Retina (tissue), 1 donor: ENCODE measurements around the gene ANKFY1.
A peak's percentile ranks its signal among the peaks of the same experiment; 100 is the strongest.
"Not testable (repeated sequence)": the region's sequence is repeated elsewhere in the genome, so short reads cannot be mapped to it uniquely, and the experiment has no call there.

Source experiments
- DNase-seq: peaks from one replicate; pipeline ENCODE4 v3.0.0-alpha.2; 2016

The ANKFY1 gene

GRCh38 chr17:4209611-4210010 lies 54.2 kb downstream of the ANKFY1 start:
- no peak for DNase-seq

- no peak for DNase-seq
These were observed 55.5 kb downstream of the ANKFY1 start for GRCh38 chr17:4208238-4208637.

DNA sequence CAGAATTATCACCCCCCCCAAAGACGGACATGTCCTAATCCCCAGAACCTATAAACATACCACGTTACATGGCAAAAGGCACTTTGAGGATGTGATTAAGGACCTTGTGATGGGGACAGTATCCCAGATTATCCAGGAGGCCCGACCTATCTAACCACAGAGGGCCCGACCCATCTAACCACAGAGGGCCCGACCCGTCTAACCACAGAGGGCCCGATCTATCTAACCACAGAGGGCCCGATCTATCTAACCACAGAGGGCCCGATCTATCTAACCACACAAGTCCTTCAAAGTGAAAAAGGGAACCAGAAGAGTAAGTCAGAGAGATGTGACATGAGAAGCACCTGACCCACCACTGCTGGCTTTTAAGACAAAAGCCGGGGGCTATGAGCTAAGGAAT lies 56.8 kb downstream of the ANKFY1 start:
- no peak for DNase-seq

DNA sequence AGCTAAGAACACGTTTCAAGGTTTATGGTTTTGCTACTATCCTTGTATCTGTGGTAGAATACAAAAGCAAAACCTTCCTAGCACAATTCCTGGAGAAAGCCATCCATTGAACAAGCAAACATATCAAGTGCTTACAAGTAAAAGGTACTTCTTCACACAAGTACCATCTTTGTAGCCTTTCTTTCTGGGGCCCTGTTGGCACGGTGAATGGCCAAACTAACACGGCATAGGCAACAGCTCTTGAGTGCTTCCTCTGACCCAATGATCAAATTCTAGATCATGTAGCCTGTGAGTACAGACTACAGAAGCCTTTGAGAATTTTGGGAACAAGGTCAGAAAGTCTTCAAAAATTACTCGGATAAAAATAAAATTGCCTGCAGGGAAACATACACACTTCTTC lies 57.9 kb downstream of the ANKFY1 start:
- DNase-seq, result no peak

DNA sequence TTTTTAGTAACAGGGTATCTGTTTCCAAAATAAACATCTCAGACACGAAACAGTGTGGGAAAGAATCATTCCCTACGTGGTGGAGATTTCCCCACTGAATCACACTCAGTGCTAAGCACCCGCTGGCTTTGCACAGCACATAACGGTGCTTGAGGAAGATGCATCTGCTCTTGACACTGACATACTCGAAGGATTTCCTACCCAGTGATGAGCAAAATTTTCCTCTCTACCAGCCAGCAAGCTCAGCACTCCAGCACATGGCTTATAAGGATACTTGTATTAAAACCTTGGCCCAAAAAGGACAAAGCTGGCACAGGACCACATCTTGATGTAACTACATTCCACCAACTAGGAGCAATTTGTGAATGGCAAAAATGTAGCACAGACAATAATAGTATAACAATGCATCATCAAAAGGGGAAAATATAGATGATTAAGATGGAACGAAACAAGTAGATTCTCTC lies 59.0 kb downstream of the ANKFY1 start:
- DNase-seq, result no peak

DNA sequence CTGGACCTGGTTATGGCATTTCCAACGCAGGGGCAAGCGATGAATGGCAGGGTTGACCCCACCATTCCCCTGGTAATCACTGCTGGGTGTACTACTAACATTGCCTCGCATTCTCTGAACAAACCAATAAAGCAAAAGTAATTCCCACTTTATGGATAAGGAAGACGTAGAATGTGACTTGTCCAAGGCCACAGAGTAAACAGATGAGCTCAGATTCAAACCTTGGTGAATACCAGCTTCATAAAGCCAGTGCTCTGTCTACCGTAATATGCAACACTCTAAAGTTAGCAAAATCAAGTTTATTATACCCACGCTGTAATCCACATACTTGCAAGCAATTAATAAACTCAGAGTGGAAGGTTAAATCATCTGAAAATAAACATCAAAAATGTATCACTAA lies 59.6 kb downstream of the ANKFY1 start:
- no peak for DNase-seq

- DNase-seq, result no peak
These were observed 62.6 kb downstream of the ANKFY1 start for GRCh38 chr17:4201226-4201625.

- peak; percentile 49 for DNase-seq
These were observed 63.9 kb downstream of the ANKFY1 start for GRCh38 chr17:4199818-4200402.

GRCh38 chr17:4198995-4199394 lies 64.8 kb downstream of the ANKFY1 start:
- no peak for DNase-seq

DNA sequence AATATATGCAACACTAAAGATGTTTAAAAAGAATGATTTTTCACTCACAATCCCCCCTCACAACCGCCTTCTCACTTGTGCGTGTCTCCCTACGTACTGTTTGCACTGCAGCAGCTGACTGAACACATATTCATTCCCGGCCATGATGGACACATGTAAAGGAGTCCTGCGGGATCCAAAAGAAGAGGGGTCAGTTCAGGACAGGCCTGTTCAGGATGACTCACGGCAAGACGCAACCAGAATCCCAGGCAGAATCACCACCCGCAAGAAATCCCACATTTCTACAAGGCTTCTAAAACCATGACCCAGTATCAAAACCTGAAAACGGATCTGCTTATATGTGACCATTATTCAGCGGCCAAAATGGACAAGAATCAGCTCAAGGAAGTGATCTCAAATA lies 68.5 kb downstream of the ANKFY1 start:
- no peak for DNase-seq

DNA sequence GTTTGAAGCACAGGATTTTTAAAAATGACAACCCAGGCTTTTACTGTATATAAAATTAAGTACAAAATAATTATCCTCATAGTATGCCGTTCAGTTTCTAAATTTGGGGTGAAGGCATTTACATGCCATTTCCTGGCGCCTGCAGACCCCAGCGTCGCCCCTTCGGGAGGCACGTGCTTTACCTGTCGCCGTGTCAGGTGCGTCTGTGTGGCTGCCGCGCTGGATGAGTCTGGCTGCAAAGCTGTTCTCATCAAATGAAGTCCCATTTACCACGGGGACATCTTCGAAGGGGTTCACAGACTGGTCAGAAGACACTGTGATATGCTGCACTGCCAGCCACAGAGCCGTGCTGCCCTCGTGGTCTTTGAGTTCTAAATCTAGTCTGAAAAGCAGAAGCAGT lies 69.0 kb downstream of the ANKFY1 start:
- no peak for DNase-seq

- not testable (repeated sequence) for DNase-seq
These were observed 73.0 kb downstream of the ANKFY1 start for GRCh38 chr17:4190791-4191190.

- no peak for DNase-seq
These were observed 74.5 kb downstream of the ANKFY1 start for GRCh38 chr17:4189280-4189679.

GRCh38 chr17:4188076-4188475 lies 75.7 kb downstream of the ANKFY1 start:
- DNase-seq, result no peak

DNA sequence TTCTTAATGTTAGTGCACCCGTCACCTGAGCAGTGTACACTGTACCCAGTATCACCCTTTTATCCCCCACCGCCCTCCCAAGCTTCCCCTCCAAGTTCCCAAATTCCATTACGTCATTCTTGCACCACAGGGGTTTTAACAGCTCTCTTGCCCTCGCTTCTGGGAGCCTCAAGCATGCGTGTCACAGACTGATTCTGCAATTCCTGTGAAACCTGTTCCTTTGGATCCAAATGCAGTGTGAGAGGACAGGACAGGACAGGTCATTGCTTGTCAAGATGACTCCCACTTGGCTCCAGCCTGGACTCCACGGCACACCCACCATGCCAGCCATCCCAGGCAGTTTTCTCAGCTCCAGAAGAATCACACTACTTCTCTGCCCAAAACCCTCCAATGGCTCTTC lies 76.7 kb downstream of the ANKFY1 start:
- peak; percentile 36 for DNase-seq

DNA sequence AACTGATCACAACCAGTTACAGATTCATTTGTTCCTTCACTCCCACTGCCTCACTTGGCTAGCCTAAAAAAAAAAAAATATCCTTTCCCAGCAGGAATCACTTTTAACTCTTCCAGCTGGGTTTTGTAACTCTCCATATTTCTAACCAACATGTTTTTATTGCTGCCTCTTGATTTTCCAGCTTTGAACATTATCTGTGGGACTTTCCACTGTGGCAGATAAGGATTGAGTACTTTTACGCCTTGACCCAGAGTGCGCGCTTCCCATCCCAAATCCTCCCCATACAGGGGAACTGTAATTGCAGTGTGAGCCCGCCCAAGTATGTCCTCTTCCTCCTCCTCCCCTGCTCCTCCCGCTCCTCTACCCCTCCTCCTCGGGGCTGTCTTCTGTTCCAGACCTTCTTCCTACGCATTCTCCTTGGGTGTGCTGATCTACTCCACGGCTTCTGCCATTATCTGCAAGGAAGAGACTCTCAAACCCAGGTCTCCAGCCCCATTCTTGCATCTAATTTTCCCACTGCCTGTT lies 77.4 kb downstream of the ANKFY1 start:
- no peak for DNase-seq

GRCh38 chr17:4185656-4186055 lies 78.1 kb downstream of the ANKFY1 start:
- no peak for DNase-seq

GRCh38 chr17:4184811-4185210 lies 79.0 kb downstream of the ANKFY1 start:
- DNase-seq, result no peak

DNA sequence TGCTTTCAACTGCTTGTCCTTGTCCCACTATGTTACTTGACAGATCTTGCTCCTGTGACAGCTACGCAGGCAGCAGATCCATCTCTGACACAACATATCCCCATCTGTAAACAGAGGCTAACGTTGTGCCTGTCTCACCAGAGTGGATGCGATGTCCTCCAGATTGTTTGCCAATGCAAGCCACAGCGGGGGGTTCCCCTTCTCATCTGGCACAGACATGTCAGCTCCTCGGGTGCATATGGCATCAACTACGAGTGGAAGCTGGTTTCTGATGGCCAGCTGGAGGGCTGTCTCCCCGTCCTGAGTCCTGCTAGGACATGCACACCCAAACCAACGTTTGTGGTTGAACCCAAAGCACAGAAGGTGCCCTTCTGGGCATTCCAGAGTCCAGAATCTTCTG lies 81.7 kb downstream of the ANKFY1 start:
- no peak for DNase-seq

GRCh38 chr17:4180791-4181190 lies 83.0 kb downstream of the ANKFY1 start:
- no peak for DNase-seq

- no peak for DNase-seq
These were observed 84.7 kb downstream of the ANKFY1 start for GRCh38 chr17:4179071-4179470.

DNA sequence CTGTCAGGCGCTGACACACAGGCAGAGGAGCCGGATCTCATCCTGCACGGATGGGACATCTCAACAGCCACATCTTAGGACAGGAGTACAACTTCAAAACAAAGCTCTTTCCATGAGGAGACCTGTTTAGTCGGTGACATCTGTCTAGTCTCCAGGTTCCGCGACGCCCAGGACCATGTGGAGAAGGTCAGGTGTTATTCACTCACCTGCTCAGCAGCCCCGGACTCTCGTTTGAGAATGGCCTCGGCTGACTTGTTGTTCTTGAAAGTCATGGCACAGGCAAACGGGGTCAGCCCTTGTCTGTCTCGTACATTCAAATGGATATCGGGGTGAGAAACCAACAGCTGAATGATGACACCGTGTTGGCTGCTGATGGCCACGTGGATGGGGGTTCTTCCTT lies 85.1 kb downstream of the ANKFY1 start:
- no peak for DNase-seq

GRCh38 chr17:4177806-4178205 lies 86.0 kb downstream of the ANKFY1 start:
- DNase-seq, result no peak

DNA sequence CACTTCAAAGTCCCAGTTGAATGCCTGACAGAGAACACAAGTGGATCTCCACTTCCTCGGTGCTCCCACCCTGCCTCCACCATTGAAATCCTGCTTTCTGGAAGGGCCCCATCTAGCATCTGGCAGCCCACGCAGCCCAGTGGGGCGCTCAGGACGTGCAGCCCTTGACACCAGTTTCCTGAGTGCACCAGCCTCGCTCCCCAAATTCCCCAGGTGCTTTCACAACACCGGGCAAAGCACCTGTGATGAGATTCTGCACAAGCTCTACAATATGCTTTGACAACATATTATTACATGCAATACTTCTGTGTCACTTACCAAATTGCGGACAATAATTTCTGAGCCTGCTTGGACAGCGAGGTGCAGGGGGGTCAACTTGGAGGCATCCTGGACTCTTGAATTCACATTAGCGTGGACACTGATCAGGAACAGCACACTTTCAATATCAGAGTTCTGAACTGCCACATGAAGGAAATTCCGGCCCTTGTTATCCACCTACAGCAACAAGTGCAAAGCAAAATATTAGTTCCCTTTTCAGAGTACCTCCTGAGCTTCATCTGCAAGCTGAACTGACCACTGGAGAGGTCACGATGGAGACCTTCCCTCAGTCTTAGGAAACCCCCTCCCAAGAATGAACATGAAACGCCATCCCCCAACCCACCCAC lies 86.8 kb downstream of the ANKFY1 start:
- no peak for DNase-seq
